Tibial artery (tissue), 4 donors: Measurements from ENCODE around the gene CLDND1.

ENCODE experiments used
- DNase-seq, 2 donors: peaks; one replicate each; pipeline ENCODE4 v3.0.0-alpha.2; 2019
- H3K27ac ChIP-seq, 2 donors: fragments of 200-600 bp; sonication (generic) in 1 of 2; 1 replicate in 1 of 2; 2 replicates in 1 of 2; pipeline ENCODE4 v1.5.1; 2018 to 2019; ENCODE audit warnings: mild to moderate bottlenecking in 1 of 2
- H3K27me3 ChIP-seq, 2 donors: fragments of 200-600 bp; sonication (generic) in 1 of 2; one replicate each; pipeline versions ENCODE4 v1.5.1 to v1.6.0; 2016 to 2019
- H3K36me3 ChIP-seq, 3 donors: fragments of 200-600 bp; sonication (generic) in 2 of 3; one replicate each; pipeline ENCODE4 v1.5.1; 2016 to 2019; ENCODE audit warnings: mild to moderate bottlenecking in 2 of 3
- H3K4me1 ChIP-seq, 4 donors: fragments of 200-600 bp; sonication (generic) in 2 of 4; 1 replicate in 3 of 4; 2 replicates in 1 of 4; pipeline ENCODE4 v1.5.1; 2016 to 2019
- H3K4me3 ChIP-seq, 2 donors: fragments of 200-600 bp; sonication (generic) in 1 of 2; 1 replicate in 1 of 2; 2 replicates in 1 of 2; pipeline ENCODE4 v1.5.1; 2018 to 2019; ENCODE audit warnings: mild to moderate bottlenecking in 2 of 2
- H3K9me3 ChIP-seq, 3 donors: fragments of 200-600 bp; sonication (generic) in 1 of 3; one replicate each; pipeline ENCODE4 v1.5.1; 2016 to 2019
- CTCF ChIP-seq, 2 experiments: fragments of 200-600 bp in 1 of 2; fragments of 450-650 bp in 1 of 2; IDR thresholded peaks; one replicate each; pipeline ENCODE4 v1.5.1; 2017 to 2019; ENCODE audit warnings: antibody characterized with exemption in 2 of 2, mild to moderate bottlenecking in 1 of 2, moderate library complexity in 1 of 2
- intact Hi-C: fragments of 100-400 bp; cut with DNase I; formaldehyde crosslinking; loops from one replicate; pipeline ENCODE4 v1.15.0; 2023; ENCODE audit warnings: low total_unique reads

CLDND1 gene

GRCh38 chr3:98558100-98558827 lies 35.6 kb upstream of the CLDND1 start:
- no peak for TF ChIP-seq CTCF (IDR thresholded peaks at IDR 0.05)
- Histone ChIP-seq H3K27ac (no peak overlapping the region), H3K9me3 (no peaks in the 10 kb centered on the region), H3K27me3 (peaks cover 0 to 2% of the 10 kb centered on the region in 2 donors), H3K4me3 (no peak overlapping the region), H3K36me3 (no peaks in the 10 kb centered on the region), H3K4me1 (no peaks in the 10 kb centered on the region)
- DNase-seq, result no peak
- intact Hi-C loops, result no loop called here

- no peak for TF ChIP-seq CTCF (IDR thresholded peaks at IDR 0.05)
- Histone ChIP-seq H3K4me3 (no peak overlapping the region), H3K27ac (no peak overlapping the region), H3K9me3 (no peaks in the 10 kb centered on the region), H3K36me3 (no peaks in the 10 kb centered on the region), H3K4me1 (no peaks in the 10 kb centered on the region), H3K27me3 (peaks cover 0 to 2% of the 10 kb centered on the region in 2 donors)
- DNase-seq, result no peak
- intact Hi-C loops, result no loop called here
These were observed 34.8 kb upstream of the CLDND1 start for GRCh38 chr3:98557324-98558010.

GRCh38 chr3:98556164-98557130 lies 33.7 kb upstream of the CLDND1 start:
- no peaks in the 10 kb centered on the region for H3K9me3 ChIP-seq
- H3K4me1 ChIP-seq, result no peaks in the 10 kb centered on the region
- H3K4me3 ChIP-seq, result no peak overlapping the region
- H3K36me3 ChIP-seq, result no peaks in the 10 kb centered on the region
- H3K27me3 ChIP-seq, result no peaks in the 10 kb centered on the region
- intact Hi-C loops, result no loop called here
- TF ChIP-seq CTCF (IDR thresholded peaks at IDR 0.05), result no peak
- DNase-seq, result no peak
- no peak overlapping the region for H3K27ac ChIP-seq

GRCh38 chr3:98555025-98555379 lies 32.3 kb upstream of the CLDND1 start:
- Histone ChIP-seq H3K9me3 (no peaks in the 10 kb centered on the region), H3K27me3 (no peaks in the 10 kb centered on the region), H3K27ac (no peak overlapping the region), H3K4me1 (no peaks in the 10 kb centered on the region), H3K4me3 (no peak overlapping the region), H3K36me3 (no peaks in the 10 kb centered on the region)
- intact Hi-C loops, result no loop called here
- DNase-seq, result no peak
- TF ChIP-seq CTCF (IDR thresholded peaks at IDR 0.05), result no peak

- Histone ChIP-seq H3K36me3 (no peaks in the 10 kb centered on the region), H3K9me3 (no peaks in the 10 kb centered on the region), H3K4me1 (no peaks in the 10 kb centered on the region), H3K27ac (no peak overlapping the region), H3K4me3 (no peak overlapping the region), H3K27me3 (no peaks in the 10 kb centered on the region)
- no peak for DNase-seq
- TF ChIP-seq CTCF (IDR thresholded peaks at IDR 0.05), result no peak
- intact Hi-C loops, result no loop called here
These were observed 31.9 kb upstream of the CLDND1 start for GRCh38 chr3:98554580-98554979.
